Fibroblast of the aortic adventitia (primary cell): ENCODE results near the gene SLC16A1. TPM values are rescaled to one million over a fixed set of nuclear protein-coding genes. Genes with fewer than 3 reads are reported as not detected.
A peak's percentile ranks its signal among the peaks of the same experiment; 100 is the strongest.

Source experiments
- DNase-seq: peaks from one replicate; pipeline ENCODE4 v3.0.0-alpha.2; 2010; ENCODE audit warnings: low read depth
- H3K4me3 ChIP-seq: 2 replicates; pipeline ENCODE4 v1.5.1; 2011; ENCODE audit warnings: low read depth, mild to moderate bottlenecking, control low read depth, low read length, moderate library complexity
- CTCF ChIP-seq: IDR thresholded peaks from 2 replicates; pipeline ENCODE4 v1.5.1; 2011; ENCODE audit warnings: mild to moderate bottlenecking, low read length, control low read depth, inconsistent platforms; ENCODE audit not compliant: insufficient read depth
- total RNA-seq: library from RNA; depleted of rRNA; stranded (reverse); fragments of >200 nt; gene quantifications from 2 replicates; pipeline ENCODE4 v1.2.3, GENCODE V29; 2012; ENCODE audit warnings: low replicate concordance

Gene SLC16A1
- total RNA-seq, 1 donor: 71.9 TPM

- DNase-seq: no peak
Measured at GRCh38 chr1:112877750-112878149, 78.2 kb downstream of the SLC16A1 start.

GRCh38 chr1:112876315-112876714, 79.7 kb downstream of the SLC16A1 start:
- no peak for TF ChIP-seq CTCF
- DNase-seq: no peak
- no peak overlapping the region for H3K4me3 ChIP-seq

More at GRCh38 chr1:112877750-112878149, 78.2 kb downstream of the SLC16A1 start:
- no peak overlapping the region for H3K4me3 ChIP-seq
- TF ChIP-seq CTCF: no peak

- H3K4me3 ChIP-seq: no peak overlapping the region
- TF ChIP-seq CTCF: no peak
- DNase-seq: peak; percentile 44
Measured at GRCh38 chr1:112872551-112872962, 83.4 kb downstream of the SLC16A1 start.

GRCh38 chr1:112870887-112871646, 84.9 kb downstream of the SLC16A1 start:
- H3K4me3 ChIP-seq: no peak overlapping the region
- no peak for DNase-seq
- TF ChIP-seq CTCF: no peak

GRCh38 chr1:112869895-112870294, 86.1 kb downstream of the SLC16A1 start:
- H3K4me3 ChIP-seq: no peak overlapping the region
- no peak for DNase-seq
- TF ChIP-seq CTCF: no peak

GRCh38 chr1:112868191-112868590, 87.8 kb downstream of the SLC16A1 start:
- TF ChIP-seq CTCF: no peak
- H3K4me3 ChIP-seq: no peak overlapping the region
- DNase-seq: no peak

- no peak overlapping the region for H3K4me3 ChIP-seq
- no peak for DNase-seq
- TF ChIP-seq CTCF: no peak
Measured at GRCh38 chr1:112866981-112867380, 89.0 kb downstream of the SLC16A1 start.
